H1 (cell line): ENCODE data around the gene DPEP1. TPM values are rescaled to one million over a fixed set of nuclear protein-coding genes. Genes with fewer than 3 reads are reported as not detected.
A peak's percentile ranks its signal among the peaks of the same experiment; 100 is the strongest.

Experiments used
- BACH1 ChIP-seq: IDR thresholded peaks from 2 replicates; pipeline ENCODE4 v1.6.1; 2012; ENCODE audit warnings: low read length, improper control_type of control experiment
- CBX8 ChIP-seq: fragments of 300-800, 300-1000 bp; sonication (generic); IDR thresholded peaks from 2 replicates; pipeline ENCODE4 v1.7.1; 2016; ENCODE audit warnings: low read depth, low read length, borderline replicate concordance
- CHD1 ChIP-seq: IDR thresholded peaks from 2 replicates; pipeline ENCODE4 v1.6.1; 2012; ENCODE audit warnings: low read depth, low read length, improper control_type of control experiment
- CHD2 ChIP-seq: IDR thresholded peaks from 2 replicates; pipeline ENCODE4 v1.6.1; 2012; ENCODE audit warnings: low read length, improper control_type of control experiment
- CTBP2 ChIP-seq: IDR thresholded peaks from 2 replicates; pipeline ENCODE4 v1.7.0; 2011; ENCODE audit warnings: borderline replicate concordance, mild to moderate bottlenecking, moderate library complexity, mixed read lengths, low read length; ENCODE audit not compliant: insufficient read depth, insufficient read length
- EP300 ChIP-seq, 2 experiments: IDR thresholded peaks; 1 replicate in 1 of 2; 2 replicates in 1 of 2; pipeline ENCODE4 v1.6.1; 2011 to 2012; ENCODE audit warnings: low read depth in 2 of 2, low read length in 2 of 2, mild to moderate bottlenecking in 2 of 2, borderline replicate concordance in 1 of 2, inconsistent platforms in 1 of 2, moderate library complexity in 1 of 2
- EZH2 ChIP-seq: fragments of 200-600 bp; sonication (generic); IDR thresholded peaks from 2 replicates; pipeline ENCODE4 v1.7.1; 2012; ENCODE audit warnings: low read depth, mild to moderate bottlenecking, moderate library complexity, low read length, inconsistent platforms; ENCODE audit not compliant: severe bottlenecking
- JUND ChIP-seq: IDR thresholded peaks from 2 replicates; pipeline ENCODE4 v1.6.1; 2011; ENCODE audit warnings: mild to moderate bottlenecking, improper control_type of control experiment, low read length
- KDM4A ChIP-seq: IDR thresholded peaks from one replicate; pipeline ENCODE4 v1.7.1; 2012; ENCODE audit warnings: low read depth, mild to moderate bottlenecking, moderate library complexity, low read length, inconsistent platforms; ENCODE audit not compliant: severe bottlenecking
- KDM5A ChIP-seq: fragments of 200-600 bp; IDR thresholded peaks from 2 replicates; pipeline ENCODE4 v1.7.1; 2012; ENCODE audit warnings: mild to moderate bottlenecking, low read length, inconsistent platforms, mixed read lengths
- POU5F1 ChIP-seq: IDR thresholded peaks from 2 replicates; pipeline ENCODE4 v1.6.1; 2011; ENCODE audit warnings: low read depth, mild to moderate bottlenecking, low read length, moderate library complexity
- RAD21 ChIP-seq, 2 experiments: IDR thresholded peaks in 1 of 2; conservative IDR thresholded peaks in 1 of 2; 2 replicates each; pipeline ENCODE4 v1.6.1; 2011; ENCODE audit warnings: low read depth in 2 of 2, low read length in 2 of 2, improper control_type of control experiment in 1 of 2, inconsistent platforms in 1 of 2, mild to moderate bottlenecking in 1 of 2, moderate library complexity in 1 of 2
- SAP30 ChIP-seq: fragments of 300-600 bp; sonication (generic); IDR thresholded peaks from 2 replicates; pipeline ENCODE4 v1.7.1; 2012; ENCODE audit warnings: low read length, moderate library complexity, mild to moderate bottlenecking, inconsistent platforms; ENCODE audit not compliant: insufficient read depth, insufficient replicate concordance
- SIN3A ChIP-seq, 2 experiments: IDR thresholded peaks in 1 of 2; conservative IDR thresholded peaks in 1 of 2; 2 replicates each; pipeline ENCODE4 v1.6.1; 2011 to 2012; ENCODE audit warnings: low read length in 2 of 2, improper control_type of control experiment in 1 of 2, low read depth in 1 of 2, mild to moderate bottlenecking in 1 of 2
- SIRT6 ChIP-seq: IDR thresholded peaks from one replicate; pipeline ENCODE4 v1.7.1; 2012; ENCODE audit warnings: low read length, inconsistent platforms
- SIX5 ChIP-seq: IDR thresholded peaks from 2 replicates; pipeline ENCODE4 v1.6.1; 2011; ENCODE audit warnings: mild to moderate bottlenecking, low read depth, low read length
- SP1 ChIP-seq: IDR thresholded peaks from 2 replicates; pipeline ENCODE4 v1.6.1; 2011; ENCODE audit warnings: low read depth, low read length
- TAF1 ChIP-seq: IDR thresholded peaks from 2 replicates; pipeline ENCODE4 v1.6.1; 2011; ENCODE audit warnings: mild to moderate bottlenecking, low read depth, low read length
- TAF7 ChIP-seq: optimal IDR thresholded peaks from 2 replicates; pipeline ENCODE3; 2011; ENCODE audit warnings: low read depth, mild to moderate bottlenecking, inconsistent platforms, low read length, moderate library complexity, borderline replicate concordance
- polyA plus RNA-seq, 7 experiments: library from polyadenylated mRNA; depleted of rRNA in 3 of 7; stranded (reverse) in 5 of 7; unstranded in 2 of 7; fragments of >200 nt in 5 of 7; fragments of 200-250 nt in 2 of 7; gene quantifications; 1 replicate in 5 of 7; 2 replicates in 1 of 7; 4 replicates in 1 of 7; pipeline versions ENCODE4 v1.2.1 to v1.2.3, GENCODE V29; 2011 to 2013; ENCODE audit warnings: missing spikeins in 2 of 7, mixed read lengths in 2 of 7
- total RNA-seq: library from RNA; stranded (reverse); fragmentation: NEBNext Ultra II Directional; extraction: Animal tissue kit (Norgen Biotek cat#: 25700); gene quantifications from 2 replicates; pipeline ENCODE4 v1.2.1, GENCODE V29; 2021
- TF ChIP-seq, protein P1 (sequence below): IDR thresholded peaks from 2 replicates; pipeline ENCODE4 v1.6.1; 2012; ENCODE audit warnings: inconsistent platforms
- TF ChIP-seq, protein P2 (sequence below): IDR thresholded peaks from 2 replicates; pipeline ENCODE4 v1.6.1; 2012; ENCODE audit warnings: inconsistent platforms

The DPEP1 gene
- total and polyA plus RNA-seq, 2 of the 8 experiments (the other 6 are each of a cell fraction or from before 2014, with no cell fraction given), result 2.8 to 3.1 TPM

DNA sequence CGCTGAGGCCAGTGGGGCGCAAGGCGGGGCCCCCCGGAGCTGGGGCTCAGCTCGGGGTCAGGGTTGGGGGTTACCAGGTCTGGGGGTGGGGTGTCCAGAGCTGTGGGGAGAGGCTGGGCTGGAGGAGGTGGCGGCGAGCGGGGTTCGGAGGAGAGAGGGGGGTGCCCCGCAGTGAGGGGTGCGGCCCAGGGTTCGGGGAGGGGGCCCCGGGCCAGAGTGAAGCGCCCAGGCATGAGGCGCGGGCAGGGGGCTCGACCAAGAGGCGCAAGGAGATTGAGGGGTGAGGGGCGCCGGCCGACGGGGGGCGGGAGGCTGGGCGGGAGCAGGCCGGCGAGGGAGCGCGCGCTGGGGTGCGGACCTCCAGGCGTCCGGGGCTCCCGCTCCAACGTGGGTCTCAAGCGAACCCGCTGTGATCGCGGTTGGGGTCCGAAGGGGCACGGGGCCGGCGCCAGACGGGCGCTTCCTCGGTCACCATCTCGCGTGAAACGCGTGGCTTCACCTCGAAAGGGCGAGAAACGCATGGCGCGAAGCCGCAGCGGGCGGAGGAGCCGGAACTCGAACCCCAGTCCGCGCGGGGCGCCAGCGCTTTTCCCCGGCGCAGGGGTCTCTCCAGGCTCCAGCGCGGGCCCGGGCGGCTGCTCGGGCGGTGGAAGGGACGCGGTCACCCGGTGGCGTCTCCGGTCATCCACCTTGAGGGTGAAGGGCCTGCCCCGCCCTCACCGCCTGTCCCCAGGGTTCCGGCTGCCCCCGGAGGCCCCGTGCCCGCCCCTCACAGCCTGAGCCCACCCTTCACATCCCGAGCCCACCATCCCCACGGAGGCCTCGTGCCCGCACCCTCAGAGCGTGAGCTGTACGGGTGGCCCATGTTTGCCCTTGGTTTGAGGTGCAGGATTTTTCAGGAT is 37.0 kb upstream of the DPEP1 start (continued):
- TF ChIP-seq RAD21 (IDR thresholded peaks at IDR 0.05 in 1 of 2, conservative IDR thresholded peaks at IDR 0.05 in 1 of 2; ENCODE audit: low read depth in 2 of 2, low read length in 2 of 2), result no peak
- no peak for TF ChIP-seq CHD1
- TF ChIP-seq EP300 (IDR thresholded peaks at IDR 0.05; ENCODE audit: borderline replicate concordance in 1 of 2, low read depth in 2 of 2, low read length in 2 of 2), result no peak
- TF ChIP-seq SIRT6, result no peak
- TF ChIP-seq POU5F1, result no peak
- no peak for TF ChIP-seq SIN3A (conservative IDR thresholded peaks at IDR 0.05 in 1 of 2, IDR thresholded peaks at IDR 0.05 in 1 of 2; ENCODE audit: low read depth in 1 of 2, low read length in 2 of 2)
- TF ChIP-seq, protein P1, sequence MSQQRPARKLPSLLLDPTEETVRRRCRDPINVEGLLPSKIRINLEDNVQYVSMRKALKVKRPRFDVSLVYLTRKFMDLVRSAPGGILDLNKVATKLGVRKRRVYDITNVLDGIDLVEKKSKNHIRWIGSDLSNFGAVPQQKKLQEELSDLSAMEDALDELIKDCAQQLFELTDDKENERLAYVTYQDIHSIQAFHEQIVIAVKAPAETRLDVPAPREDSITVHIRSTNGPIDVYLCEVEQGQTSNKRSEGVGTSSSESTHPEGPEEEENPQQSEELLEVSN, result 0 out of 2 replicates have a peak, but pooled peaks have one; percentile 18
- TF ChIP-seq CBX8, result no peak
- no peak for TF ChIP-seq SAP30
- no peak for TF ChIP-seq CHD2
- TF ChIP-seq SP1, result no peak
- peak; percentile 23 for TF ChIP-seq KDM4A
- TF ChIP-seq TAF7, result no peak
- 0 out of 2 replicates have a peak, but pooled peaks have one; percentile 22 for TF ChIP-seq BACH1
- TF ChIP-seq SIX5, result no peak
- TF ChIP-seq CTBP2, result no peak
- no peak for TF ChIP-seq TAF1
- TF ChIP-seq, protein P2, sequence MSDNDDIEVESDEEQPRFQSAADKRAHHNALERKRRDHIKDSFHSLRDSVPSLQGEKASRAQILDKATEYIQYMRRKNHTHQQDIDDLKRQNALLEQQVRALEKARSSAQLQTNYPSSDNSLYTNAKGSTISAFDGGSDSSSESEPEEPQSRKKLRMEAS, result peak; percentile 32; the same call in 1 of the 2 replicates
- TF ChIP-seq EZH2, result peak; percentile 46
- TF ChIP-seq KDM5A, result no peak
- TF ChIP-seq JUND, result no peak
